ENCODE results near the gene IFI35. TPM values are rescaled to one million over a fixed set of nuclear protein-coding genes. Genes with fewer than 3 reads are reported as not detected.
"Not testable (repeated sequence)": the region's sequence is repeated elsewhere in the genome, so short reads cannot be mapped to it uniquely, and the experiment has no call there.

Gene IFI35
- total RNA-seq, 1 experiment from 2014 or later = 7.8 TPM

DNA sequence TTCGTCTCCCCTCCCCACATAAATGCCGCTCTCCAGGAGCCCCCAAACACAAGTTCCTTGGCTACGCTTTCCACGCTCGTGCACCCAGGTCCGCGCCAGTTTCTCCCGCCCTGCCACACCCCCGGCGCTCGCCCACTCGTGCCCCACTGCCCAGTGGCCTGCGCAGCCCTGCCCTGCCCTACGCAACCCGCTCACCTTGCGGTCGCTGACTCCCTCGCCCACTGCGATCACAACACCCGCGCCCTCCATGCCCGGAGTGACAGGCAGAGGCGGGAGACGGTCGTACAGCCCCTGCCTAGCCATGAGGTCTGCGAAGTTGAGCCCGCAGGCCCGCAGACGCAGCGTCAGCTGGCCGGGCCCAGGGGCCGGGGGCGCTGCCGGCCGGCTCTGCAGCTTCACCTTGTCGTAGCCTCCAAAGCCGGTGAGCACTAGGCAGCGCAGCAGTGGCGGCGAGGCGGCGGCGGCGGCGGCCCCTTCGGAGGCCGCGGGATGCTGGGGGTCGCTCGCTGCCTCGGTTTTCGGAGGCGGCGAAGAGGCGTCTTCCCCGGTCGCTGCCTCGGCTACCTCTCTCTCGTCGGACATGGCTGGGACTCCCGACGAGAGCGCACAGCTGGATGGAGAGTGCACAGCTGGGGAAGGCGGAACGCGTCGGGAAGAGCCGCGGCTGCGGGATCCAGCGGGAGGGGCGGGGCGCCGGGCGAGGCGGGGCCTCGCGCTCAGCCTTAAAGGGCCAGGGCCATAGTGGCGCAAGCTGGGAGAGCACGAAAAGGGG is 15.3 kb downstream of the IFI35 start, which contains the start of gene VAT1:
TSS of gene VAT1 (minus strand) at position 645 of the 772 bp plus-strand sequence. CDS start at position 582, 63 bp downstream.
- DNase-seq (ENCODE audit: low read depth) = peak; percentile 82

DNA sequence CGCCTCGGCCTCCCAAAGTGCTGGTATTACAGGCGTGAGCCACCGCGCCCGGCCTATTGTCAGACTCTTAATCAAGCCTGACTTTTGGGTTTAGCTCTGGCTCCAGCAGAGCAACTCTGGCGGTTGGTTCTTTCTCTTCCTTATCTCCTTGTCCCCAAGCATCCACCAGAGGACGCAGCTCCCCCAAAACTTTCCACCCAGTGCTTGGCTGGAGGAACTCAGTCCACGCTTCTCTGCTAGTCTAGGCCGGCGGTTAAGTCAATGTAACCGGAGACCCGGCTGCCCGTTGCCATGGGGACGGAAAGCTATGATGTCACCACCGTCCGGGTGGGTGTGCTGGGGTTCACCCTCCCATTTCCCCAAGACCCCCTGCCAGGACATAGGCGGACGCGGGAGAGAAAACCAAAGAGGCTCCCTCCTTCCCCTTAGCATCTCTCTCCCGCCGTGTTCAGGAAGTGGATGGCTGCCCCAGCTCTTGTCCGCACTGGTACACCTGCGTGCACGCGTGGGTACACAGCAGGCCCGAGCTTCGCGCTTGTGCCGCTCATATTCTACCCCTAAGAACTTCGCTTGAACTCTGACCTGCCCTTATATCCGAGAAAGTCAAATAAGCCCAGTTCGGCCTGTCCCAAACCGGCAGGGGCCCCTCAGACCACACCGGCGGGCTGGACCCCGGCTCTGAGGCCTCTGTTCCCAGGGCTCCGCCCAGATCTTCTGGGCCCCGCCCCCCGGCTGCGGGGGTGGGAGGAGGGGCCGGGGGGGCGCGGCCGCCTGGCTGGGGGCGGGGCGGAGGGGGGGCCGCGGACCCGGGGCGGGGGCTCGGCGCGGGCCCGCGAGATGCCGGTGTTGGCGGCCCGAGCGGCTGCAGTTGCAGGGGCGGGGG is 18.1 kb downstream of the IFI35 start, which contains the start of gene RND2:
TSS of gene RND2 (plus strand) at position 825 of the 883 bp plus-strand sequence. CDS start 117 bp downstream, outside the sequence.
- DNase-seq (ENCODE audit: low read depth) = peak; percentile 87

DNA sequence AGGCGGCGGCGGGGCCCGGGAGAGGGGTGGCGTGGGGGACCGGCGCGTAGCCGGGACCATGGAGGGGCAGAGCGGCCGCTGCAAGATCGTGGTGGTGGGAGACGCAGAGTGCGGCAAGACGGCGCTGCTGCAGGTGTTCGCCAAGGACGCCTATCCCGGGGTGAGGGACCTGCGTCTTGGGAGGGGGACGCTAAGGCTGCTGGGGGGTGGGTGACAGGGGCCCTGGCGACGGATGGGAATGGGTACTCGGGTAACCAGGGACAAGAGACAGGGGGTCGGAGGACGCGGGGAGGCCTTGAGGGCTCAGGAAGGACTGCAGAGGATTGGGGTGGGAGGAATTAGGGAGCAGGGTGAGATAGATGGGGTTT is 18.7 kb downstream of the IFI35 start:
- no peak for DNase-seq (ENCODE audit: low read depth)

DNA sequence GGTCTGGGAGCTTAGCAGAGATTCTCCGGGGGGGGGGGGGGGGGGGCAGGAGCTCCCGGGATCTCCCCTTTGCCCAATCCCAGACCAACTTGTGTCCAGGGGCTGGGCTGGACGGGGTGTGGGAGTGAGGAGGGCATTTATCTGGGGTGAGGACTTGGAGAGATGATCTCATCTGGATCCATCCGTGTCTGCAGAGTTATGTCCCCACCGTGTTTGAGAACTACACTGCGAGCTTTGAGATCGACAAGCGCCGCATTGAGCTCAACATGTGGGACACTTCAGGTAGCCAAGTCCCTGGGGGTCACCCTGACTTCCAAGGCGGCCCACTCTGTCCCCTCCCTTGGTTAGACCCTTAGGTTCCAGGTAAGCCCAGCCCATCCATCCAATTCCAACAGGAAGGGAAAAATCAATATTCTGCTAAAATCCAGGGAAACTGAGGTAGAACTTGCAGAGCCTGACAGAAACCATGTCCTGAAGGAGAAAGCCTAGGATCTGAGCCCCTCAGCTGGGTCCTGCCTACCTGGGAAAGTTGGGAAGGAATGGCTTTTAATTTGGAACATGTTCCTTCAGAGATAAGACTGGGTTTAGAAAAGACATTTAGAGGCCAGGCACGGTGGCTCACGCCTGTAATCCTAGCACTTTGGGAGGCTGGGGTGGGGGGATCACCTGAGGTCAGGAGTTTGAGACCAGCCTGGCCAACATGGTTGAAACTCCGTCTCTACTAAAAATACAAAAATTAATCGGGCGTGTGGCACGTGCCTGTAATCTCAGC is 19.4 kb downstream of the IFI35 start:
- DNase-seq (ENCODE audit: low read depth) = no peak

DNA sequence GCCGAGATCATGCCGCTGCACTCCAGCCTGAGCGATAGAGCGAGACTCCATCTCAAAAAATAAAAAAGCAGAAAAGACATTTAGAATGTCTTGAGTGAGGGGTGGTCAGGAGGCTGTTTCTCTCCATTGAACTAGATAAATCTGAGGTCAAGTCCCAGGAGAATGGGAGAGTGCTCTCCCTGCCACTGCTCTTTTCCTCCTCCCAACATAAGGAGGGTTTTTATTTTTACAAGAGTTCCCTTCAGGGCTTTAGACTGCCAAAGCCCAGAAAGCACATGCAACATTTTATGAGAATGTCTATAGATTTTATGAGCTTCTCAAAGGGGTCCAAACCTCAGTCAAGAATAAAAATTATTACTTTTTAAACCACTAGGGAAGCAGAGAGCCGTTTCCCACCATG is 20.0 kb downstream of the IFI35 start:
- DNase-seq (ENCODE audit: low read depth) = no peak

DNA sequence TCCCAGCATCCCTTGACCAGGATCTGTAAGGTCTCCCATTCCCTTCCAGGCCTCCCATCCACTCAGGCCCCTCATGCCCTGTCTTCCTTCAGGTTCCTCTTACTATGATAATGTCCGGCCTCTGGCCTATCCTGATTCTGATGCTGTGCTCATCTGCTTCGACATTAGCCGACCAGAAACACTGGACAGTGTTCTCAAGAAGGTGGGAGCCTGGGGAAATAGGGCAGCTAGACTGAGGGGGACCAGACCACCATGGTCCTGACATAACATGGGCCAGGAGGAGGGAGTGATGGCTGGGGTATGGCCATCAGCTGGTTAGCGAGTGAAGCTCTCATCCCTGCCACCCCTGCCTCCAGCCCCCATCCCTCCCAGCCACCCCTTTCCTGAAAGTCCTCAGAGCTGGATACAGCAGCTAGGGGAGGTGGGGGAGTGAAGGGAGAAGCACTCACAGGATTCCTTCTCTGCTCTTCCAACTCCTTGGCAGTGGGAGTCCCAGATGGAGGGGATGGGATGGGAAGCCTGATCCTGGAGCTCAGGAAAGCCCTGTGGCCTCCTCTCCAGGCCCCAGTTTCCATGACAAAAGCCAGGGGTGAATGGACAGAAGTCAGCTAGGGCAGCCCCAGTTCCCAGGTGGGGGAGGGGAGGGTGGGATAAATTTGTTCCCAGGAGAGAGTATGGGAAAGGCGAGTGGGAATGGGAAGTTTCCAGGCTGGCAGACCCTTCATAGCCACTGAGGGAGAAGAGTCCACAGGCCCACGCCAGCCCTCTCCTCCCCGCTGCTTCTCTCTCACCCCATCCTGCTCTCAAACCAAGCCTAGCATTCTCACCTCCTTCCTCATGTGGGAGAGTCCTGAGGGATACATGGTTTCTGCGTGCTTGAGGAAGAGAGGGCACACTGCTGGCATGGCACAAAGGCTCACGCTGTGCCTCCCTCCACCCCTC is 20.8 kb downstream of the IFI35 start:
- DNase-seq (ENCODE audit: low read depth) = no peak

DNA sequence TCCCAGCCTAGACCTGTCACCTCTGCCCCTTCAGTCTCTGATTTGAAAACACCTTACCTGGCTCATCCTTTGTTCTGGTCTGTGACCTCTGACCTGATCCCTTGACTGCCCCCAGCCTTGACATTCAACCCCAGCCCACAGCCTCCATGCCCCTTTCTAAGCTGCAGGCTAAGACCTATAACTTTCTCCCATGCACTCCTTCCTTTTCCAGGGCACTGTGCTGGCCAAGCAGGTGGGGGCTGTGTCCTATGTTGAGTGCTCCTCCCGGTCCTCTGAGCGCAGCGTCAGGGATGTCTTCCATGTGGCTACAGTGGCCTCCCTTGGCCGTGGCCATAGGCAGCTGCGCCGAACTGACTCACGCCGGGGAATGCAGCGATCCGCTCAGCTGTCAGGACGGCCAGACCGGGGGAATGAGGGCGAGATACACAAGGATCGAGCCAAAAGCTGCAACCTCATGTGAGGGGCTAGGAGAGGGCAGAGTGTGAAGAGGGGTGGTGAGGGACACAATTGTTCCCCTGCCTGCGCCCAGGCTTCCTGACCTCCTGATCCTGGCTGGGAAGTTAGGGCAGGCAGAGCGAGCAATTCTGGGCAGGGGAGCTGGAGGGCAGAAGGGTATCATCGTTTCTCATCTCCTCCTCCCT is 21.8 kb downstream of the IFI35 start:
- DNase-seq (ENCODE audit: low read depth) = no peak

DNA sequence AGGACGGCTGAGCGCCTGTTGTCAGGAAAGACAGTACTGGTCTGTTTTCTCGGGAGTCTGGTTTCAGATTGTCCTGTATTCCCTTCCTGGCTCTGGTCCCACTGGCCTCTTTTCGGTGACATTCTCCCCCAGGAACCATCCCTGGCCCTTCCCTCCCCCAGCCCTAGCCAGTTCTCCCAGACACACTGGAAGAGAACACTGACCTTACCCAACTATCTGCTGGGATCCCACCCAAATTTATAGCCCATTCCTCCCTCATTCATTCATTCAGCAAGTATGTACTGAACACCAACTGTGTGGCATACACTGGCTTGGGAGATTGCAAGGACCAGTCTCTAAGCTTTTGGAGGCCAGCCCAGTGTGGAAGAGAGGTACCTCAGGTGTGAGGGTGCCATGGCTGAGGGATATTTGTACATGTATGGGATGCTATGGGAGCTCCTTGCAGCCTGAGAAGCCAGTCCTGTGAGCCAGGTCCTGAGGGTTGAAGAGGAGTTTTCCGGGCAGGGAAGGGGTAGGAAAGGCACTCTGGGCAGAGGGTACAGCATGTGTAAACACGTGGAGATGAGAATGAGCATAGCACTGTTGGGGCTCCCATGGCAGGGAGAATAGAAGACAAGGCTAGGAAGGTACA is 23.7 kb downstream of the IFI35 start:
- DNase-seq (ENCODE audit: low read depth) = no peak

DNA sequence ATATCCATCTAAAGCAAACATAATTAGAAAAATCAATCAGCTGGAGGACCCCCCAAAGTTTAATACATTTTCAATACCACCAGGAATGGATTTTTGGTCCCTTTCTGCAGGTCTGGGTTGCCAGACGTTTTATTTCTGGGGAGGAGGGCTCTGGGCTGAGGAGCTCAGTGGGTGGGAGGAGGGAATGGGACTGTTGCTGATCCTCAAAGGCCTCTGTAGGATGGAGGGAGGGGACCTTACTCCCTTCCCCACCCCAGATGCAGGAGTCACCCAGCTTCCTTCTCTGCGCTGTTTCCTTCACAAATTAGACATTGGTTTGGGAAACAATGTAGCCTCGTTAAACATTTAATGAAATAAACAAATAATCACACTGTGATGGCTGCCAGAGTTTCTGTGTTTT is 25.1 kb downstream of the IFI35 start:
- no peak for DNase-seq (ENCODE audit: low read depth)

DNA sequence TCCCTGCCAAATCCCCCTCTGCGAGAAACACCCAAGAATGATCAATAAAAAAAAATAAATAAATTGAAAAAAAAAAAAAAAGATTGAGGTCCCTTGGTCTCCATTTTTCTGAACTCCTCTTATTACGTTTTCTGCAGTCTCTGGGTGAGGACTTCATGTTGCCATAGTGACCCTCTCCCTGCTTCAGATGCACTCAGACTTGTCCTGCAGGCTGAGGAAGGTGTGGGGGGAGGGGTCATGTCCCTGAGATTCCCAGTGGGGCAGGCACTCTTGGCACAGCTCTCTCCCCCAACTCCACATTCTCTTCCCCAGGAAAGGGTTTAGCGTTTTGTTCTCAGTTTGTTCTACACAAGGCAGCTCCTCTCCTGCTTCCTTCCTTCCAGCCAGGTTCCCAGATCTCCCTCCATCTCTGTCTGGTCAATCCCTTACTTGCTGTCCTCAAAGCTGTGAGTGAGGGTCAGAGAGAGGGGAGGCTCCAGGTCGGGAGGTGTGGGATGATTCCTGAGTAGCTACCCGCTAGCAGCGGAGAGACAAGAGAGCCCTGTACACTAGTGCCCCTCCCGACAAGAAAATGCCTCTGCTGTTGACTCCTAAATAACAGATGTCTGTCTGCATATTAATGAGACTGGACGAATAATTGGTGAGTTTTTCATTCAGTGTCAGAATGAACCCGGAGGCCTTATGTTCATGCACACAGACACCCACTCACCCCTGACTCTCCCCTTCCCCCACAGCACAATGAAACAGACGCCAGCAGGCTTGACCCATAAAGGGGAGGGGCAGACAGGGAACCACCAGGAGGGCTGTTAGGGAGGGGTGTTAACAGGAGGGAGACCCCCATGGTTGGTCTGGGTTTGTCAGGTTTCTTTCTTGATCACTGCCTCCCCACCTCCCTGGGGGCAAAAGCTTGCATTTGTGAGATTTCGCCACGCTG is 27.6 kb downstream of the IFI35 start:
- DNase-seq (ENCODE audit: low read depth) = no peak

DNA sequence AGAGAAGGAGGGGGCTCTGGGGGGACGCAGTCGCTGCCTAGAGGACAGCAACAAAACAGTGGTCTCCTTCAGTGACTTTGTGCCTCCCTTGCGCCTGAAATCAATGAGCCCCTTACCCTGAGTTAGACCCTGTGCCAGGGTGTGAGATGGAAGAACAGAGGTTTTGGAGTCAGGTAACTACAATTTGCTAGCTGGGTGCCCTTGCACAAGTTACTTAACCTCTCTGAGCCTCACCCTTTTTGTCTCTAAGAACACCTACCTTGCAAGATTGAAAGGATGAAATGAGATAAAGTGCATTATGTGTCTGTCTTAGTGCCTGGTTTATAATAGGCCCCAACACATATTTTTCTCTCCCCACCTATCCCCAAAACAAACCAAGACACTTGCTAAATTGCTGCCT is 28.3 kb downstream of the IFI35 start:
- no peak for DNase-seq (ENCODE audit: low read depth)

DNA sequence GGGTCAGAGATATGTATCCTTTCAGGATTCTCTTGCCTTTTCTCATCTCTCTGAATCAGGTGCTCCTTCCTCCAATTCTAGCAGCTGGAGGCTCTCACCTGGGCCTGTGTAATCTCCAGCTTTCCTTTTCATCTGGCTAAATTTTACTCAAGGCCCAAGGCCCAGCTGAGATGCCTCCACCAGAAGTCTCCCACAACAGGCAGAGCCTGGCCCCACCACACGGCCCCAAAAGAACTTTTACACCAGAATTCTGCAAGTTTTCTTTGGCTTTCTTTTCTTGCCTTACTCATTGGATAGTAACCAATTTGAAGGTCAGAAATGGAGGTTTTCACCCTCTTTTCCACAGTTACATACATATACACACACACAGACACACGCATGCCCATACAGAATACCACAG is 33.1 kb downstream of the IFI35 start:
- DNase-seq (ENCODE audit: low read depth) = no peak

DNA sequence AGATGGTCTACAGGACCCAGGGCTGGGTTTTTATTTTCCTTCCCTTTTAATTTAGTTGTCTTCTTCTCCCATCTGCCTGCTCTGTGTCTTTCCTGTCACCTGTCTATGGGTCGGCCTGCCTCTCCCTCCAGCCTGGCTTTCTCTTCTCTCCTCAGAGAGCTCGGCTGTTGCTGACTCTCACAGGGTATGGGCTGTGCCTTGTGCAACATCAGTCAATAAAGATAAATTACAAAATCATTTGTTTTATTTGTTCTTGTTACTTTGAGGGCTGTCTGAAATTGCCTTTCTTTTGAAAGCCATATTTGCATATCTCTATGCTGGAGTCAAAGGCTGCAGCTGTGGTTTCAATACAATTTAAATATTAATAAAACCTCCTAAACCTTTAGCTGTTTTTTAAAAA is 34.1 kb downstream of the IFI35 start:
- DNase-seq (ENCODE audit: low read depth) = no peak

DNA sequence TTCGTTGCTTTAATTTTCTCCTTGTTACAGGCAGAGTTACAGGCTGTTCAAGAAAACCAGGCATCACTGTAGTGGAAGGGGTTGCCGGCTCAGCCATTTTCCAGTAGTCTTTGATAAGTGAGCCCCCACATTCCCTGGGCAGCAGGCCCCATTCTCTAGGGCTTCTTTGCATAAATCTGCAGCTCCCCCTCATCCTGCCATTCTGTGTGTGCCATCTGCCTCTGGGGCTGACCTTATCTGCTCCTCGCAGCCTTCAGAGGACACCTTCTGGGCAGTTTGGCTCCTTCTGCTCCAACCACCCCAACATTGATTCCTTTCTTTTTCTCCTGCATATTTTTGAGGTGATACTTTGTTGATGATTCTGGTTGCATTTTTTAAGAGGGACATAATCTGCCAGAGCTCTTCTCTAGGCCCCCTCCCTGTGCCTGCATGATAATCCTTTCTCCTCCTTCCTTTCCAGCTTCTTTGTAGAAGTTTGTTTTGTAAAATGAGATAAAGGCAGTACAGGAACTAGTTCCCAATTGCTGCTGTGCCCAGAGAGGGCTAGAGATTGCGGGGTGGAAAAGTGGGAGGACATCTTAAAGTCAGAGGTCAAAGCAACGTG is 35.5 kb downstream of the IFI35 start:
- DNase-seq (ENCODE audit: low read depth) = no peak

DNA sequence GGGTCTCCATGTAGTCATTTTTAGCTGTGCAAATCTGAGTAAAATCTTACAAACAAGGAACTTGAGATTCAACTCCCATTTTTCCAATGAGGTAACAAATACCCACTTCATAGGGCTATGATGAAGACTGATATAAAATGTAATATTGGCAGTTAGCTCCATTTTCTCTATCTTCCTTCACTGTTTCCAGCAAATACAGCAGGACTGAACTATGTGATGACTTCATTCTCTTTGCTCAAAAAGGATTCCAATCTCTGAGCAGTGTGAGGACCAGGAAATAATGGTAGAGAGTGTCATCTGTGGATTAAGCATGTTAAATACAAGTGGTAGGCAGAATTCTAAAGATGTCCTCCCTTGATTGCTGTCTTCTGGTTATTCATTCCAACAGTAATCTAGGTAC is 36.7 kb downstream of the IFI35 start:
- no peak for DNase-seq (ENCODE audit: low read depth)

DNA sequence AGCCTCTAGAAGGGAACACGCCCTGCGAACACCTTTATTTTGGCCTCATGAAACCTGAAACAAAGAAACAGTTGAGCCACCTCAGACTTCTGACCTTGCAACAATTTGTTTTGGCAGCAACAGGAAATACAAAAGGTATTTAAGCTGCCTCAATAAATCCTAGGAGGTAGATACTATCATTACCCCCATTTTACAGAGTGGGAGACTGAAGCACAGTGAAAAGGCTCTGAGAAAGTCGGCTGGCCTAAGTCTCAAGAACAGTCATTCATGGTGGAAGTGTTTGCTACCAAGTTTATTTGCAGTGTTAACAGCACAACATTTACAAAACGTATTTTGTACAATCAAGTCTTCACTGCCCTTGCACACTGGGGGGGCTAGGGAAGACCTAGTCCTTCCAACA is 37.4 kb downstream of the IFI35 start:
- DNase-seq (ENCODE audit: low read depth) = no peak

DNA sequence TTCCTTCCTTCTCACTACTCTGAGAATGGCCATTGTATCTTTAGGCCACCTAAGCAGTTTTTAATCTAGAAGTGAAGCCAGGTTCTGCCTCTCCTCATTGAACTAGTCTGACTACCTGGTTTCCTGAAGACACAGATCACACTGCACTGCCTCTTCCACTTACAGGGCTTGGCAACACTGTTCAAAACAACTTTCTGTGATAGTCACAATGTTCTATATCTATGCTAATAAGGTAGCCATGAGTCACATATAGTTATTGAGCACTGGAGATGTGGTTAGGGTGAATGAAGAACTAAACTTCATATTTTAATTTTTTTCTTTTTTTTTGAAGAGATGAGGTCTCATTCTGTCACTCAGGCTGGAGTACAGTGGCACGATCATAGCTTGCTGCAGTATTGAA is 45.4 kb downstream of the IFI35 start:
- no peak for DNase-seq (ENCODE audit: low read depth)

DNA sequence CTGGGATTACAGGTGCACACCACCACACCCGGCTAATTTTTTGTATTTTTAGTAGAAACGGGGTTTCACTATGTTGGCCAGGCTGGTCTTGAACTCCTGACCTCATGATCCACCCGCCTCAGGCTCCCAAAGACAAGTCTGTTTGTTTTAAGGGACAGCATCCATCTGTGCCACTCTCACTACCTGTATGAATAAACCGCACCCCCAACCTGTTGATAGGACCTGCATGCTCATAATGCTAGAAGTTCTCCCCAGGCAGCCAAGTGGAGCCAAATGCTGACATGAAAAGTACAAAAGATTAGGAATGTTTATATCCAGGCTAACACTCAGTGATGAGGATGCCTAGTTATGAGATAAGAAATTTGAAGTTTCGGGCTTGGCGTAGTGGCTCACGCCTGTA is 46.4 kb downstream of the IFI35 start:
- DNase-seq (ENCODE audit: low read depth) = not testable (repeated sequence)
